Smooth muscle cell (in vitro differentiated cells): ENCODE results near the gene CCL11. TPM values are rescaled to one million over a fixed set of nuclear protein-coding genes. Genes with fewer than 3 reads are reported as not detected.

Source experiments
- DNase-seq: peaks from one replicate; lab custom pipeline; 2025; ENCODE audit not compliant: unreplicated experiment; lab: John Stamatoyannopoulos, UW
- H2AFZ ChIP-seq: fragments of 200-600 bp; sonication (generic); 2 replicates; pipeline ENCODE4 v1.6.0; 2016; ENCODE audit warnings: antibody characterized with exemption, low read depth, mild to moderate bottlenecking
- H3F3A ChIP-seq: fragments of 200-600 bp; sonication (generic); 2 replicates; pipeline ENCODE4 v1.6.0; 2017; ENCODE audit warnings: antibody characterized with exemption, low read depth
- H3K27ac ChIP-seq: fragments of 200-600 bp; sonication (generic); 2 replicates; pipeline ENCODE4 v1.5.1; 2016; ENCODE audit warnings: low read depth, mild to moderate bottlenecking
- H3K27me3 ChIP-seq: fragments of 200-600 bp; sonication (generic); 2 replicates; pipeline ENCODE4 v1.6.1; 2016; ENCODE audit warnings: low read depth, mild to moderate bottlenecking
- H3K36me3 ChIP-seq: fragments of 200-600 bp; sonication (generic); 2 replicates; pipeline ENCODE4 v1.5.1; 2016; ENCODE audit warnings: low read depth
- H3K4me1 ChIP-seq: fragments of 200-600 bp; sonication (generic); 2 replicates; pipeline ENCODE4 v1.5.1; 2016; ENCODE audit warnings: low read depth
- H3K4me2 ChIP-seq: fragments of 200-600 bp; sonication (generic); 2 replicates; pipeline ENCODE4 v1.6.0; 2016; ENCODE audit warnings: mild to moderate bottlenecking
- H3K4me3 ChIP-seq: fragments of 200-600 bp; sonication (generic); 2 replicates; pipeline ENCODE4 v1.5.1; 2016; ENCODE audit warnings: mild to moderate bottlenecking
- H3K79me2 ChIP-seq: fragments of 200-600 bp; sonication (generic); 2 replicates; pipeline ENCODE4 v1.6.0; 2016; ENCODE audit warnings: low read depth, mild to moderate bottlenecking
- H3K9ac ChIP-seq: fragments of 200-600 bp; sonication (generic); 2 replicates; pipeline ENCODE4 v1.6.0; 2016; ENCODE audit warnings: low read depth
- H3K9me3 ChIP-seq: fragments of 200-600 bp; sonication (generic); replicated peaks from 2 replicates; pipeline ENCODE4 v1.5.1; 2016; ENCODE audit warnings: low read depth
- H4K20me1 ChIP-seq: fragments of 200-600 bp; sonication (generic); 2 replicates; pipeline ENCODE4 v1.6.0; 2016; ENCODE audit warnings: low read depth
- CTCF ChIP-seq: fragments of 200-600 bp; sonication (generic); IDR thresholded peaks from 2 replicates; pipeline ENCODE4 v1.5.1; 2017; ENCODE audit warnings: borderline replicate concordance, mild to moderate bottlenecking, antibody characterized with exemption; ENCODE audit not compliant: insufficient read depth, poor library complexity, severe bottlenecking
- WGBS: methylation state at CpG from one replicate; pipeline ENCODE4 v1.1.7; 2016; ENCODE audit warnings: low lambda C conversion rate; 5-methylcytosine and 5-hydroxymethylcytosine counted together
- polyA plus RNA-seq: library from polyadenylated mRNA; unstranded; fragments of >200 nt; fragmentation: Nextera tagmentation; extraction: Ambion mirVana; gene quantifications from 2 replicates; pipeline ENCODE4 v1.2.1, GENCODE V29; 2016
- total RNA-seq: library from RNA; depleted of rRNA; stranded (reverse); fragments of >200 nt; gene quantifications from 2 replicates; pipeline ENCODE4 v1.2.3, GENCODE V29; 2014

CCL11 gene
- total RNA-seq: not detected in 2 replicates
- not detected in 2 replicates for polyA plus RNA-seq

DNA sequence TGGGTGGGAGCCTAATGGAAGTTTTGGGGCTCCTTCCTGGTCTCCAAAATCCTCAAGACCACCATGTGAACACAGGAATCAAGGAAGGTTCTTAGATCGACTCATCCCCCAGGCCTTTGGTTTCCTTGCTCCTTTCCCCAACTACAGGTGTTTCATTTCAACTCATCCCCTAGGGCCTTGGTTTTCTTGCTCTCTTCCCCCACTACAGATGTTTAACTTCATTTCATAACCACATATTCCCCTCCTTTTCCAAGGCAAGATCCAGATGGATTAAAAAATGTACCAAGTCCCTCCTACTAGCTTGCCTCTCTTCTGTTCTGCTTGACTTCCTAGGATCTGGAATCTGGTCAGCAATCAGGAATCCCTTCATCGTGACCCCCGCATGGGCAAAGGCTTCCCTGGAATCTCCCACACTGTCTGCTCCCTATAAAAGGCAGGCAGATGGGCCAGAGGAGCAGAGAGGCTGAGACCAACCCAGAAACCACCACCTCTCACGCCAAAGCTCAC, at the start of gene CCL11:
CCL11 (plus strand) TSS at position 457 of the 507 bp plus-strand sequence. CDS start 67 bp downstream, outside the sequence.
- Histone ChIP-seq H3K4me1 (no peaks in the 10 kb centered on the region), H3K9ac (no peak within 1 kb of the TSS), H3K9me3 (no peaks in the 10 kb centered on the region), H3K79me2 (no peaks in the 10 kb centered on the region), H2AFZ (no peak within 1 kb of the TSS), H3F3A (no peaks in the 10 kb centered on the region), H3K27me3 (peaks cover 6% of the 10 kb centered on the region), H3K4me2 (no peak within 1 kb of the TSS), H3K27ac (no peak within 1 kb of the TSS), H4K20me1 (no peaks in the 10 kb centered on the region), H3K4me3 (no peak within 1 kb of the TSS), H3K36me3 (no peaks in the 10 kb centered on the region)
- no peak for DNase-seq
- 87% methylated on average over 4 of the region's 4 CpGs for WGBS
- no peak for TF ChIP-seq CTCF

DNA sequence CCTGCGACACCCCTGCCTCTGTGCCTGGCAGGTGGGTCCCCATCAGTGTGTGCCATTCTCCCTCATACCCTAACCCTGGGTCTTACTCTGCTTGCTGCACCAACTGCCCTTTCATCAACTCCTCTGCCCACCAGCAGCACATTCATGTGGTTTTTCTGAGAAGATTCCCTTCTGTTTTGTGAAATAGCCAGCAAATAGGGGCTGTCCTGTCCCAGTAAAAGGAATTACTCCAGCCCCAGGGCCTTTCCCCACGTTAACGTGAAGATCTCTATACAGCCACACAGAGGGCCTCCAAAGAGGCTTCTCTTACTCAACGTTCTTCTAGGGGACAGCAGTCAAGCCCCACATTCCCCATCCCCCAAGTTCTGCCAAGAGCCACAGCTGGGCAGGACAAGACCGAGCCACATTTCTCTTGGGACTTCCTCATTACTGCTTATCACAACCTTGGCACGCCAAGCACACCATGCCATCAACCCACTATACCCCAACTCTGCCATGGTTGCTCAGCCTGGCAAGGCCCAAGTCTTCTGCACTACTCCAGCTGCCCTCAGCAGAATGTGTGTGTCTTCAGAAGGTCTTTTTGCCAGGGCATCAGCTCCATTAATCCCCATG, 49.2 kb upstream of the CCL11 start:
- peaks cover 15% of the 10 kb centered on the region for H3F3A ChIP-seq
- H3K36me3 ChIP-seq: no peaks in the 10 kb centered on the region
- no peak for TF ChIP-seq CTCF
- no peaks in the 10 kb centered on the region for H4K20me1 ChIP-seq
- no peak overlapping the region for H3K4me2 ChIP-seq
- peaks cover 13% of the 10 kb centered on the region for H3K4me1 ChIP-seq
- no peak overlapping the region for H2AFZ ChIP-seq
- H3K27ac ChIP-seq: no peak overlapping the region
- no peaks in the 10 kb centered on the region for H3K27me3 ChIP-seq
- no peak overlapping the region for H3K4me3 ChIP-seq
- no peak for DNase-seq
- no peaks in the 10 kb centered on the region for H3K9me3 ChIP-seq
- WGBS: 80% methylated on average over 6 of the region's 6 CpGs
- no peak overlapping the region for H3K9ac ChIP-seq
- no peaks in the 10 kb centered on the region for H3K79me2 ChIP-seq

DNA sequence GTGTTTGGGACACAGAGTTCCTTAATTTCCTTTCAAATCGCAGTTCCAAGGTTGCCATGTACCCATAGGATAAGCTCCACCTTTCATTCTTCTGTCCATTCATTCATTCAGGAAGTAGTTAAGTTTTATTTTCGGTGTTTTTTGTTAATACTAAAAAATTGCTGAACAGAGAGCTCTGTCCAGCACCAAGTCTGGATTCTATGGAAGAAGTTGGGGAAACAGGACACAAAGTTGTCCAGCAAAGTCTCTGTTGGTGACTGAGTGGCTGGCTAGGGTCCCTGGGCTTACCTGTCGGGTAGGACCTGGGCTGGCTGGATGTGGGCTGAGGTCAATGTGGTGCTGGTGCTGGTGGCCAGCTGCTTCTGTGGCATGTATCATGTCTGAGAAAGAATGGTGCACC, 48.1 kb upstream of the CCL11 start:
- WGBS: 91% methylated on average over 3 of the region's 3 CpGs
- Histone ChIP-seq H3K4me1 (peaks cover 13% of the 10 kb centered on the region), H3K9me3 (no peaks in the 10 kb centered on the region), H3K27ac (no peak overlapping the region), H2AFZ (no peak overlapping the region), H3K9ac (no peak overlapping the region), H3K79me2 (no peaks in the 10 kb centered on the region), H3K36me3 (no peaks in the 10 kb centered on the region), H4K20me1 (no peaks in the 10 kb centered on the region), H3K4me3 (no peak overlapping the region), H3F3A (peaks cover 15% of the 10 kb centered on the region), H3K4me2 (no peak overlapping the region), H3K27me3 (no peaks in the 10 kb centered on the region)
- no peak for TF ChIP-seq CTCF
- DNase-seq: no peak

DNA sequence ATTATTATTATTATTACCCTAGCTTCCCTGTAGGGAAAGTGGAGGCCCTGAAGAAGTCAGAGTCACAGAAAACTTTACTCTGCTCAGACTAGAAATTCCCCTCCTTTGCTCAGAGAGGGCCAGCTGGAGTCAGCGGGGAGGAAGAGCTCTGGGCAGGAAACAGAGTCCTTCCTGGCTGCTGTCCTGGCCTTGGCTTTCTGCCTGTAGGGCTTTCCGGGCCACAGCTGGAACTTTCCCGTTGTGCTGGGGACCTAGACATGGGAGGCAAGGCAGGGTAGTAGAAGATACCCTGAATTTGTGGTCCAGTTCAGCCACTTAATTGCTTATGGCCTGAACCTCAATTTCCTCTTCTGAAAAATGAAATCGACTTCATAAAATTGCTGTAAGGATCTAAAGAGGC, 44.5 kb upstream of the CCL11 start:
- no peaks in the 10 kb centered on the region for H3K27me3 ChIP-seq
- H3K36me3 ChIP-seq: no peaks in the 10 kb centered on the region
- H3K27ac ChIP-seq: no peak overlapping the region
- H3K79me2 ChIP-seq: no peaks in the 10 kb centered on the region
- no peak overlapping the region for H3K4me3 ChIP-seq
- H2AFZ ChIP-seq: no peak overlapping the region
- peaks cover 8% of the 10 kb centered on the region for H3K4me1 ChIP-seq
- H3F3A ChIP-seq: peaks cover 12% of the 10 kb centered on the region
- no peak overlapping the region for H3K4me2 ChIP-seq
- WGBS: 52% methylated on average over 4 of the region's 4 CpGs
- no peak for TF ChIP-seq CTCF
- no peaks in the 10 kb centered on the region for H4K20me1 ChIP-seq
- no peaks in the 10 kb centered on the region for H3K9me3 ChIP-seq
- H3K9ac ChIP-seq: no peak overlapping the region
- no peak for DNase-seq
